GM06990 (cell line): ENCODE results near the gene HES1.

Experiments
- DNase-seq: peaks from one replicate; pipeline ENCODE4 v3.0.0-alpha.2; 2011; ENCODE audit not compliant: insufficient read length; ENCODE audit errors: extremely low read depth
- H3K27me3 ChIP-seq: replicated peaks from 2 replicates; pipeline ENCODE4 v1.6.0; 2011; ENCODE audit warnings: low read length; ENCODE audit not compliant: control insufficient read depth, insufficient read depth
- H3K36me3 ChIP-seq: 2 replicates; pipeline ENCODE4 v1.5.1; 2011; ENCODE audit warnings: low read length; ENCODE audit not compliant: control insufficient read depth, insufficient read depth
- H3K4me3 ChIP-seq: replicated peaks from 2 replicates; pipeline ENCODE4 v1.5.1; 2011; ENCODE audit warnings: low read depth, mild to moderate bottlenecking, control low read depth, low read length
- CTCF ChIP-seq: IDR thresholded peaks from 2 replicates; pipeline ENCODE4 v1.5.1; 2011; ENCODE audit warnings: low read length, control low read depth, mild to moderate bottlenecking, inconsistent platforms; ENCODE audit not compliant: insufficient read depth, poor library complexity, severe bottlenecking

The HES1 gene

GRCh38 chr3:194163697-194164096 lies 27.7 kb downstream of the HES1 start:
- Histone ChIP-seq H3K4me3 (no peak overlapping the region), H3K36me3 (no peaks in the 10 kb centered on the region), H3K27me3 (no peaks in the 10 kb centered on the region; the same call in 1 of the 2 replicates)
- DNase-seq, result no peak
- TF ChIP-seq CTCF, result no peak

- TF ChIP-seq CTCF, result no peak
- no peaks in the 10 kb centered on the region; the same call in 1 of the 2 replicates for H3K27me3 ChIP-seq
- no peak overlapping the region for H3K4me3 ChIP-seq
Observed at GRCh38 chr3:194164861-194165260, 28.9 kb downstream of the HES1 start.

DNA sequence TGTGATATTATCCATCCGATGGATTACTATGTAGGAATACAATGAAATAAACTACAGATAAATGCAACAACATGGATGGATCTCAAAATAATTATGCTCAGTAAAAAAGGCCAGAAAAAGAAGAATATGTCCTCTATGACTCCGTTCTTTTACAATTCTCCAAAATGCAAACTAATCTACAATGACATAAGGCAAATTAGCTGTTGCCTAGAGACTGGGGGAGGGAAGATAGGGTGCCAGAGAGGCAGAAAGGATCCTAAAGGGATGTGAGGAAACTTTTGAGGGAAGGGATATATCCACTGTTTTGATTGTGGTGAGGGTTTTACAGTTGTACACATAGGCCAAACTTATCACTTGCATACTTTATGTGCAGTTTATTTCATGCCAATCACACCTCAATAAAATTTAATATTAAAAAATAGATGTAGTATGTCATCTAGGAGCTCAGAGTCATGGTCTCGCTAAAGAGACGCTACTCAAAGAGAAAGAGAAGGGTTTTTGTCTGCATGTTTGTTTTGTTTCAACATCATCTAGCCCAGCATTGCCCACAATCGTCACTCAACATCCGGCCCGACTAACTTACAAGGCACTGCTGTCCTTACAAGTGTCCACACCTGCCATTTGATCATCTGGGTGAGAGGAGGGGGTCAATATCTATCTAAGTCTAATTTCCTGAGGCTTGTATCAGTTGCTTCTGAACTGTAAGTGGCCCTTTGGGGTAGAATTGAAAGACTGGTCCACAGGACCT lies 29.5 kb downstream of the HES1 start:
- DNase-seq, result no peak
- TF ChIP-seq CTCF, result no peak
- no peaks in the 10 kb centered on the region; the same call in 1 of the 2 replicates for H3K27me3 ChIP-seq
- H3K36me3 ChIP-seq, result no peaks in the 10 kb centered on the region
- H3K4me3 ChIP-seq, result no peak overlapping the region

More at GRCh38 chr3:194164861-194165260, 28.9 kb downstream of the HES1 start:
- no peak for DNase-seq
- H3K36me3 ChIP-seq, result no peaks in the 10 kb centered on the region

DNA sequence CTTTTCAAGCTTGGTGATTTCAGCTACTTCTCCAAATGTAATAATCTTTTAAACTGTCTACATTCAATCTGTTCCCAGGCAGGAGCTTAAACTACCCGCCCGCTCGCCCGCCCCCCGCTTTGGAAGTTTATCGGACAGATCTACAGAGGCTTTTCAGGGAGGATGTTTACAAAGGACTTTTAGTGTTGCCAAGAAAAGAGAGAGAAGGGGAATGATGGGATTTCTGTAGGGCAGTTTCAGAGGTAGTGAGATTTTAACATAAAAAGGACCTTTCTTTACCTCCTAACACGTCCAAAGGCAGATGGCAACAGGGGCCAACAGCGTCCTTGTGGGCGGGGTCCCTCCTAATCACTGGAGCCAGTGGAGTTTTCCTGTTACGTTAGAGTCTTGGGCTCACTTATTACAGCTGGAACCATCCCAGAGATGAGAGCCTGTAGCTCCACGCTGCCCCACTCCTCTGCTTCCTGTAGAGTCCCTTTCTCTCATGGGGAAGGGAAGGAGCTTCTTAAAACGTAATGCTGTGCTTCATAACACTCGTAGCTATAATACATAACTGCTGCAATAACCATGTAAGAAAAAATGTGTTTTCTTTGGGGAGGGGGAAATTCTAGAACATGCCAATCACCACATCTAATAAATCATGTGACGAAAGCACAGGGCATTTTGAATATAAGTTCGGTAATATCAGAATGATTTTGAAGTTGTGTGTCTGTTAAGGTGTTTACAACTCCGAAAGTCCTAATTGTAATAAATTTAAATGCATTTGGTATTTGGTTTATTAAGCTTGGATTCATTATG lies 30.9 kb downstream of the HES1 start:
- H3K4me3 ChIP-seq, result no peak overlapping the region
- no peak for TF ChIP-seq CTCF
- no peaks in the 10 kb centered on the region for H3K36me3 ChIP-seq
- H3K27me3 ChIP-seq, result no peaks in the 10 kb centered on the region; the same call in 1 of the 2 replicates
- no peak for DNase-seq

DNA sequence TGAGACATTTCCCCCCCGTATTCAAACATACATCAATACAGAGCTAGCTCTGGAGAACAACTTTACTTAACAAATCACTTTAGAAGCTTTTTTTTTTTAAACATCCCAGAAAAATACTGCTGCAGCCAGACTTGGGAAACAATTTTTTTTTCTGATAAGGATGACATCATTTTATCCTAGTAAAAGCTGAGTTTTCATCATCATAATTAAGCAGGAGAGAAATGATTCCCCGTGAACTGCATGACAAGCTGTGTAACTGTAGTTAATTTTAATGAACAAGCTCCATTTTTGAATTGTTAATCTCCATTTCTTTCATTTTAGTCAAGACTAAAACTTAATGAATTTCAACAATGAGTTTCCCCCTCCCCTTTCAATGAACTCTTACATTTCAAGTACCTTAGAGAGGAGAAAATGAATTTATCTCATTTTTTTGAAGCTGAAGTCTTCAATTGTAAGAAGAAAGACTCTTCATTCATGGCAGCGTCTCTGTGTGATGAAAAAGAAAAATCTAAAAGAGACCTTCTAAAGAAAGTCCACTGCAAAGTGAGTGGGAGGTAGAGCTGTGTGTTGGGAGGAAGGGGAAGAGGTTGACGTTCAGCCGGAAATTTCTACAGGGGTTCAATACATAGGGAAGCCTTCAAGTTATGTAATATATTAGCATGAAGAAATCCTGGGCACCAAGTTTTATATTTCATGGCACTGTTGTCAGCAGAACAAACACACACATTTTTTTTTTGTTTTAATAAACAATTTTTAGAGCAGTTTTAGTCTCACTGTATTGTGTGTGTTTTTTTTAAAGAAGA lies 31.7 kb downstream of the HES1 start:
- no peaks in the 10 kb centered on the region for H3K36me3 ChIP-seq
- no peaks in the 10 kb centered on the region; the same call in 1 of the 2 replicates for H3K27me3 ChIP-seq
- no peak overlapping the region for H3K4me3 ChIP-seq
- DNase-seq, result no peak
- no peak for TF ChIP-seq CTCF
